ENCODE measurements around the gene ZNF480.

ZNF480 gene

DNA sequence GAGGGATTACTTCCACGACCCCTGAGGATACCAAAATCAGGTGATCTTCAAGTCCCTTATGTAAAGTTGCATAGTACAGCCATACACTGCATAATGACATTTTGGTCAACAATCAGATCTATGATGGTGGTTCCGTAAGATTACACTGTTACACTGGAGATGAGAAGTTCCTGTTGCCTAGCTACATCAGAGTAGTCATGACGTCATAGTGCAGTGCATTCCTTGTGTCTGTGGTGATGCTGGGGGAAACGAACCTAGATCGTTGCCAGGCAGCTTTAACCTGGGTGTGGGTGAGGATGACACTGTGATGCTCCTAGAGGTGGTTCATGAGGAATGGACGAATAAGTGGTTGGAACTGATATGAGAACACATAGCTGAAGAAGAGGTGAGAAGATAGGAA, 48.2 kb downstream of the ZNF480 start:
- H3K36me3 Mint-ChIP-seq (ENCODE audit: low read depth) = peaks cover 91% of the 10 kb centered on the region
- peaks cover 3% of the 10 kb centered on the region for H3K27me3 Mint-ChIP-seq (ENCODE audit: low read depth, poor library complexity)
- H3K4me3 Mint-ChIP-seq = no peak overlapping the region
- no peaks in the 10 kb centered on the region for H3K4me1 Mint-ChIP-seq
- no peak for DNase-seq
- H3K27ac Mint-ChIP-seq = no peak overlapping the region
- peaks cover 73% of the 10 kb centered on the region for H3K9me3 Mint-ChIP-seq
- TF ChIP-seq, protein P1, sequence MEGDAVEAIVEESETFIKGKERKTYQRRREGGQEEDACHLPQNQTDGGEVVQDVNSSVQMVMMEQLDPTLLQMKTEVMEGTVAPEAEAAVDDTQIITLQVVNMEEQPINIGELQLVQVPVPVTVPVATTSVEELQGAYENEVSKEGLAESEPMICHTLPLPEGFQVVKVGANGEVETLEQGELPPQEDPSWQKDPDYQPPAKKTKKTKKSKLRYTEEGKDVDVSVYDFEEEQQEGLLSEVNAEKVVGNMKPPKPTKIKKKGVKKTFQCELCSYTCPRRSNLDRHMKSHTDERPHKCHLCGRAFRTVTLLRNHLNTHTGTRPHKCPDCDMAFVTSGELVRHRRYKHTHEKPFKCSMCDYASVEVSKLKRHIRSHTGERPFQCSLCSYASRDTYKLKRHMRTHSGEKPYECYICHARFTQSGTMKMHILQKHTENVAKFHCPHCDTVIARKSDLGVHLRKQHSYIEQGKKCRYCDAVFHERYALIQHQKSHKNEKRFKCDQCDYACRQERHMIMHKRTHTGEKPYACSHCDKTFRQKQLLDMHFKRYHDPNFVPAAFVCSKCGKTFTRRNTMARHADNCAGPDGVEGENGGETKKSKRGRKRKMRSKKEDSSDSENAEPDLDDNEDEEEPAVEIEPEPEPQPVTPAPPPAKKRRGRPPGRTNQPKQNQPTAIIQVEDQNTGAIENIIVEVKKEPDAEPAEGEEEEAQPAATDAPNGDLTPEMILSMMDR (IDR thresholded peaks at IDR 0.05) = no peak

DNA sequence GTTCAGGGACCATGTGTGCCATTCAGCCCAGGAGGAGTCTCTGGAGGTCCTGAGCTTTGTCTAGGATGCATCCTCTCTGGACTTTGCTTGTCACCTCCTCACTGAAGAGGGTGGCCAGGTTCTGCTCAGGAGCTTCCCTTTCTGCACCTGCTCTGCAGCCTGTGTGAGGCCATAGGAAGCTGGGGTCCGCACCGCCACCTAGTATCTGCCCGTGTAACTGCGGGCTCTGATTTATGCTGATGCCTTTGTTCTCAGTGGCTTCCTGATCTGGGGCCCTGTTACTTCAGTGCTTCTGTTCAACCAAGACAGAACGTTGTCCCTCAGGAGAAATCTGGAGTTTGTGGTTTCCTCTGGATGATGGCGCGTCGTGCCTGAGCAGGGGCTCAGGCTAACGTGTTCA, 54.5 kb downstream of the ZNF480 start:
- no peak overlapping the region for H3K27ac Mint-ChIP-seq
- no peaks in the 10 kb centered on the region for H3K4me1 Mint-ChIP-seq
- TF ChIP-seq, protein P1 (IDR thresholded peaks at IDR 0.05) = no peak
- peaks cover 100% of the 10 kb centered on the region for H3K36me3 Mint-ChIP-seq (ENCODE audit: low read depth)
- DNase-seq = no peak
- H3K4me3 Mint-ChIP-seq = no peak overlapping the region
- no peaks in the 10 kb centered on the region for H3K27me3 Mint-ChIP-seq (ENCODE audit: low read depth, poor library complexity)
- H3K9me3 Mint-ChIP-seq = peaks cover 80% of the 10 kb centered on the region

DNA sequence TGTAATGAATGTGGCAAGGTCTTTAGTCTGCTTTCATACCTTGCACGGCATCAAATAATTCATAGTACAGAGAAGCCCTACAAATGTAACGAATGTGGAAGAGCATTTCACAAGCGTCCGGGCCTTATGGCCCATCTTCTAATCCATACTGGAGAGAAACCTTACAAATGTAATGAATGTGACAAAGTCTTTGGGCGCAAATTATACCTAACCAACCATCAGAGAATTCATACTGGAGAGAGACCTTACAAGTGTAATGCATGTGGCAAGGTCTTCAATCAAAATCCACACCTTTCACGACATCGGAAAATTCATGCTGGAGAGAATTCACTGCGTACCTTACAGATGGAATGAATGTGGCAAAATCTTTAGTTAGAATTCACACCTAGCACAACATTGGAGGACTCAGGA, 69.5 kb downstream of the ZNF480 start:
- H3K27me3 Mint-ChIP-seq (ENCODE audit: low read depth, poor library complexity) = peaks cover 4% of the 10 kb centered on the region
- peaks cover 97% of the 10 kb centered on the region for H3K9me3 Mint-ChIP-seq
- H3K4me3 Mint-ChIP-seq = no peak overlapping the region
- no peaks in the 10 kb centered on the region for H3K4me1 Mint-ChIP-seq
- DNase-seq = no peak
- H3K27ac Mint-ChIP-seq = no peak overlapping the region
- TF ChIP-seq, protein P1 (IDR thresholded peaks at IDR 0.05) = no peak
- H3K36me3 Mint-ChIP-seq (ENCODE audit: low read depth) = peaks cover 91% of the 10 kb centered on the region

DNA sequence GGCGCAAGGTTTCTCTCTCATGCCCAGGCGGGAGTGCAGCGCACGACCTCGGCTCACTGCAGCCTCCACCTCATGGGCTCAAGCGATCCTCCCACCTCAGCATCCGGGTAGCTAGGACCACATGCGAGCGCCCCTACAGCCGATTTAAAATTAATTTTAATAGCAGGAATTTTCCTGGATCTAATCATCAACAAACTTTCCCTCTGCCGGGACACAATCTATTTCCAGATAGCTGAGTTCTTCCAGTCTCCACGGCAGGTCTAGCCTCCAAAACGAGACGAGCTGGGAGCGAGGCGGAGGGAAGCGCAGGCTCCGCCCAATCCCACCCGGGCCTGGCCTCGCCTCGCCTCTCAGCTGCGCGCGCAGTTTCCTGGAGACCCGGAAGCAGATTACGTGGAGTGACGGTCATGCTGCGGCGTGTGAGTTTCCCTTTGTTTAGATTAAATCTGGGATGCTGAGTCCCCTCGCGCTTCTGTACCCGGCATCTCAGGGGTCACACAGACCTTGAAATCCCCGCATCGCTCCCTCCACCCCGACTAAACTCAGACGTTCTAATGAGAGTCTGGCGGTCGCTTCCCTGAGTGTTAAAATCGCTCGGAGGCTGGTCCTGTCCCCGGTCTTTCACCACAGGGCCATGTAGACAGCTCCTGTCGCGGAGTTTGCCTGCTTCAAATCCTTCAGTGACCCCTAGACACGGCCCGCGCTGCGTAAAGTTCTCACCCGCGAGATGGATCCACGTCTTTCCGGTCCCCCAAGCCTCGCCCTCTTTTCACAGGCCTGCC, 72.8 kb downstream of the ZNF480 start, which contains the start of gene ZNF880:
Gene ZNF880 (plus strand): TSS at position 365 of the 782 bp plus-strand sequence. CDS start 43 bp downstream, at position 408.
- Mint-ChIP-seq H3K27ac (peak within 1 kb of the TSS; percentile 69), H3K36me3 (ENCODE audit: low read depth) (peaks cover 82% of the 10 kb centered on the region), H3K9me3 (peaks cover 94% of the 10 kb centered on the region), H3K4me3 (peak within 1 kb of the TSS; percentile 76), H3K27me3 (ENCODE audit: low read depth, poor library complexity) (peaks cover 5% of the 10 kb centered on the region), H3K4me1 (no peaks in the 10 kb centered on the region)
- DNase-seq = peak; percentile 2
- TF ChIP-seq, protein P1 (IDR thresholded peaks at IDR 0.05) = no peak

DNA sequence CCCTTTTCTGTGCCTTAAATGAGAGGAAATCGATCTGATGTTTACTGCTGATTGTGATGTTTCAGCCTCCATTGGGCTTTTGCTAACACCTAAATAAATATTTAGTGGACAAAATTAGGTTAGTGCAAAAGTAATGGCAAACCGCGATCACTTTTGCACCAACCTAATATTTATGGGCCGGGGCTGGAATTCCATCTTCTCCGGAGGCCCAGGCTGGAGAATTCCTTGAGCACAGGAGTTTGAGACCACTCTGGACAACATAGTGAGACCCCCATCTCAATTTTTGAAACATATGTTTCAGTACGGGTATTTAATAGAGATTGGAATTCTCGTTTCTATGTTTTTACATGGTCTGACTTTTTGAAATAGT, 73.4 kb downstream of the ZNF480 start:
- no peak overlapping the region for H3K27ac Mint-ChIP-seq
- TF ChIP-seq, protein P1 (IDR thresholded peaks at IDR 0.05) = no peak
- peak overlapping the region; percentile 76 for H3K4me3 Mint-ChIP-seq
- H3K9me3 Mint-ChIP-seq = peaks cover 92% of the 10 kb centered on the region
- DNase-seq = no peak
- H3K4me1 Mint-ChIP-seq = no peaks in the 10 kb centered on the region
- H3K36me3 Mint-ChIP-seq (ENCODE audit: low read depth) = peaks cover 82% of the 10 kb centered on the region
- peaks cover 7% of the 10 kb centered on the region for H3K27me3 Mint-ChIP-seq (ENCODE audit: low read depth, poor library complexity)

Data from nephron progenitor cell (in vitro differentiated cells).